IMR-90 (cell line): Measurements from ENCODE around the gene MRM2.

ENCODE experiments used
- CTCF ChIP-seq: conservative IDR thresholded peaks from 2 replicates; pipeline ENCODE4 v1.5.1; 2012; ENCODE audit warnings: mild to moderate bottlenecking, low read depth, low read length, improper control_type of control experiment
- POLR2A ChIP-seq: IDR thresholded peaks from 2 replicates; pipeline ENCODE4 v1.6.1; 2012; ENCODE audit warnings: mild to moderate bottlenecking, low read depth, low read length

GRCh38 chr7:2198760-2199159 is 43.2 kb downstream of the MRM2 start:
- TF ChIP-seq CTCF (no peak), POLR2A (no peak)
